ENCODE results near the gene PPARG. TPM values are rescaled to one million over a fixed set of nuclear protein-coding genes. Genes with fewer than 3 reads are reported as not detected.
A peak's percentile ranks its signal among the peaks of the same experiment; 100 is the strongest.

Gene PPARG
- total RNA-seq, 1 donor from 2014 or later: 128 TPM

- TF ChIP-seq CTCF (IDR thresholded peaks at IDR 0.05): no peak
- Histone ChIP-seq H3K4me1 (no peaks in the 10 kb centered on the region), H3K9me3 (no peaks in the 10 kb centered on the region), H3K27ac (no peak overlapping the region), H3K27me3 (ENCODE audit: low read depth) (no peaks in the 10 kb centered on the region), H3K4me3 (no peak overlapping the region), H3K36me3 (no peaks in the 10 kb centered on the region)
- DNase-seq (no peak), ATAC-seq (no peak)
- intact Hi-C loops (cut with DNase I): no loop called here
Observed at GRCh38 chr3:12449889-12450682, 161.2 kb downstream of the PPARG start.

GRCh38 chr3:12451481-12451880 is 162.6 kb downstream of the PPARG start:
- no peak overlapping the region for H3K4me3 ChIP-seq
- no peaks in the 10 kb centered on the region for H3K27me3 ChIP-seq (ENCODE audit: low read depth)
- no peak for ATAC-seq
- DNase-seq: no peak
- H3K36me3 ChIP-seq: no peaks in the 10 kb centered on the region
- H3K27ac ChIP-seq: no peak overlapping the region
- intact Hi-C loops (cut with DNase I): no loop called here
- no peak for TF ChIP-seq CTCF (IDR thresholded peaks at IDR 0.05)
- no peaks in the 10 kb centered on the region for H3K9me3 ChIP-seq
- H3K4me1 ChIP-seq: no peaks in the 10 kb centered on the region

- no peaks in the 10 kb centered on the region for H3K4me1 ChIP-seq
- TF ChIP-seq CTCF (IDR thresholded peaks at IDR 0.05): no peak
- H3K9me3 ChIP-seq: no peaks in the 10 kb centered on the region
- no peaks in the 10 kb centered on the region for H3K27me3 ChIP-seq (ENCODE audit: low read depth)
- ATAC-seq (no peak), DNase-seq (no peak)
- no peak overlapping the region for H3K27ac ChIP-seq
- no peak overlapping the region for H3K4me3 ChIP-seq
- no peaks in the 10 kb centered on the region for H3K36me3 ChIP-seq
- intact Hi-C loops (cut with DNase I): no loop called here
Observed at GRCh38 chr3:12451960-12452359, 163.1 kb downstream of the PPARG start.

- no peaks in the 10 kb centered on the region for H3K36me3 ChIP-seq
- intact Hi-C loops (cut with DNase I): no loop called here
- TF ChIP-seq CTCF (IDR thresholded peaks at IDR 0.05): no peak
- peak; percentile 87 for DNase-seq
- peak; percentile 79 to 81 for ATAC-seq
- no peaks in the 10 kb centered on the region for H3K4me1 ChIP-seq
- no peak overlapping the region for H3K27ac ChIP-seq
- H3K9me3 ChIP-seq: no peaks in the 10 kb centered on the region
- no peak overlapping the region for H3K4me3 ChIP-seq
- no peaks in the 10 kb centered on the region for H3K27me3 ChIP-seq (ENCODE audit: low read depth)
Observed at GRCh38 chr3:12452361-12453330, 163.8 kb downstream of the PPARG start.

GRCh38 chr3:12454076-12454815 is 165.4 kb downstream of the PPARG start:
- intact Hi-C loops (cut with DNase I): no loop called here
- H3K36me3 ChIP-seq: no peaks in the 10 kb centered on the region
- no peaks in the 10 kb centered on the region for H3K27me3 ChIP-seq (ENCODE audit: low read depth)
- H3K9me3 ChIP-seq: no peaks in the 10 kb centered on the region
- no peak overlapping the region for H3K4me3 ChIP-seq
- ATAC-seq: no peak
- TF ChIP-seq CTCF (IDR thresholded peaks at IDR 0.05): no peak
- DNase-seq: no peak
- no peaks in the 10 kb centered on the region for H3K4me1 ChIP-seq
- no peak overlapping the region for H3K27ac ChIP-seq

Measured in lower lobe of right lung (tissue), 2 donors.